ENCODE data around the gene BAG1.

BAG1 gene

DNA sequence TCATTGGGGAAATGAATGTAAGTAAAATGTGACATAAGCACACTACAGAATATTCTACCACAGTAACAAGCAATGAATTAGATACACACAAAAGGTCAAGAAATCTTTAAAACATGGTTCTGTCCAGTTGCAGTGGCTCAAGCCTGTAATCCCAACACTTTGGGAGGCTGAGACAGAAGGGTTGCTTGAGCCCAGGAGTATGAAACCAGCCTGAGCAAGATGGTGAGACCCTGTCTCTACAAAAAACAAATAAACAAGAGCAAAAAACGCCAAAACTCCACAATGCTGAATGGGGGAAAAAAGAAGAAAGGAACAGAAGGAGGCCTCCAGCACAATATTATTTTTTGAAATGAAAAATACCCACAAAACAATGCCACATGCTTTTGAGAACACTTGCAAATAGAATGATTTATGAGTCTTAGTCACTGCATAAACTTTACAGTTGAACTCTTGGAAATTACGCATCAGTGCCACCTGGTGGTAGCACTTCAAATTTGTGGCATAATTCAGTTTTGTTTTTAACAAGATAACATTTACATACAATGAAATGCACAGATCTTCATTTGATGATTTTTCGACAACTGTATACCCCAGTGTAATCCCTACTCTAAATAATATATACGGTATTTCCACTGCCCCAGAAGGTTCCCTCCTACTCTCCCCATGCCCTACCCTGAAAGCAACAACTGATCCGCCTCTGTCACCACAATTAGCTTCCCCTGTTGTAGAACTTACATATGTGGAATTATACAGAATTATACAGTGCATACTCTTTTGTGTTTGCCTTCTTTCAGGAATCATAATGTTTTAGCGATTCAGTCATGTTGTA, 39.0 kb downstream of the BAG1 start:
- H3K27ac ChIP-seq (ENCODE audit: low read length): no peak overlapping the region
- H3K9ac ChIP-seq (ENCODE audit: low read depth, low read length): no peak overlapping the region
- no peak overlapping the region for H3K4me3 ChIP-seq (ENCODE audit: low read length)
- H3K4me1 ChIP-seq (ENCODE audit: insufficient read depth, low read length): no peaks in the 10 kb centered on the region
- no peaks in the 10 kb centered on the region for H3K27me3 ChIP-seq (ENCODE audit: insufficient read depth, low read length)
- H3K36me3 ChIP-seq (ENCODE audit: insufficient read depth, low read depth, low read length): no peaks in the 10 kb centered on the region
- H3K9me3 ChIP-seq (ENCODE audit: insufficient read depth, low read depth, low read length): no peaks in the 10 kb centered on the region

DNA sequence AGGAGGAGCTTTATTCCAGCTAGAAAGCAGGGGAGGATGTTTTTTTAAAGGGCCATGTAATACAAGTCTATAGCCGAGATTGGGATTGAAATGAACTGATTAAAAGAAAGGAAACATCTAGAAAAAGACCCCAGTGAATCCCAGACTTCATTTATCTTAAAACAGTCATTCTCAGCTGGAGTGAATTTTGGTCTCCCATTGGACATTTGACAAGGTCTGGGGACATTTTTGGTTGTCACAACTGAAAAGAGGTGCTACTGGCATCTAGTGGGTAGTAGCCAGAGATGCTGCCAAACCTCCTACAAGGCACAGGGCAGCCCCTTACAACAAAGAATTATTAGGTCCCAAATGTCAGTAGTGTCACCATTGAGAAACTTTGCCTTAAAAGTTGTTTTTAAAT, 40.8 kb downstream of the BAG1 start:
- Histone ChIP-seq H3K4me3 (ENCODE audit: low read length) (no peak overlapping the region), H3K4me1 (ENCODE audit: insufficient read depth, low read length) (no peaks in the 10 kb centered on the region), H3K27me3 (ENCODE audit: insufficient read depth, low read length) (no peaks in the 10 kb centered on the region), H3K36me3 (ENCODE audit: insufficient read depth, low read depth, low read length) (no peaks in the 10 kb centered on the region), H3K9me3 (ENCODE audit: insufficient read depth, low read depth, low read length) (no peaks in the 10 kb centered on the region), H3K27ac (ENCODE audit: low read length) (no peak overlapping the region), H3K9ac (ENCODE audit: low read depth, low read length) (no peak overlapping the region)

DNA sequence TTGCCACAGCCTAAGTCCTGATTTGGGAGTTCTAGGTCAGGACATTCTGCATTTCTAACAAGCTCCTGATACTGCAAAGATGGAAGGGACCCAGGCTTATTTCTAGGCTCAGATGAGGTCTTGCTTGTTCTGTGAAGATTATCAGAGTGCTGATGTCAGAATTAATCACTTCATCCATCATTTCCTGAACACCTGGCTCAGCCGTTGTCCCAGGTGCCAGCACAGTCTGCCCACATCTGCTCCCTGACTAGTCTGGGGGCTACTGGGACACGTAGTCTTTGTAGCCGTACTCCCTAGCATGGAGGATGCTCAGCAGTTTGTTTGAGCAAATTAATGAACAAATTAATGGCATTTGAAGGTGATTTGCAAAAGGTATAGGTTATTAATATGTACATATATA, 42.5 kb downstream of the BAG1 start:
- Histone ChIP-seq H3K9ac (ENCODE audit: low read depth, low read length) (no peak overlapping the region), H3K27me3 (ENCODE audit: insufficient read depth, low read length) (no peaks in the 10 kb centered on the region), H3K36me3 (ENCODE audit: insufficient read depth, low read depth, low read length) (no peaks in the 10 kb centered on the region), H3K27ac (ENCODE audit: low read length) (no peak overlapping the region), H3K4me3 (ENCODE audit: low read length) (no peak overlapping the region), H3K4me1 (ENCODE audit: insufficient read depth, low read length) (no peaks in the 10 kb centered on the region), H3K9me3 (ENCODE audit: insufficient read depth, low read depth, low read length) (no peaks in the 10 kb centered on the region)

DNA sequence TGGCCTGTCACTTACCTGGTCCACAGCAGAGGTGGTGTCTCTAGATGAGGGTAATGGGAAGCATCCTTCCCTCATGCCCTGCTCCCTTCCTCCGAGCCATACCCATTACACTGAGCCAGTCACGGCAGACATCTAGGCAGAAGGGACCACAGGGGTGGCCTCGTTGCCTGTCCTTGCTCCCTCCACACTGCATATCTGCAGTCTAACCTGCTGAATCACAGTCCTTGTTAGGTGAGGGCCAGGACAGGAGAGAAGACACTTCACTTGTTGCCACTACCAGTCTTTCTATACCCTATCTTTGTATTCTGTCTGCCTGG, 43.0 kb downstream of the BAG1 start:
- Histone ChIP-seq H3K4me3 (ENCODE audit: low read length) (no peak overlapping the region), H3K27ac (ENCODE audit: low read length) (no peak overlapping the region), H3K4me1 (ENCODE audit: insufficient read depth, low read length) (no peaks in the 10 kb centered on the region), H3K9me3 (ENCODE audit: insufficient read depth, low read depth, low read length) (no peaks in the 10 kb centered on the region), H3K27me3 (ENCODE audit: insufficient read depth, low read length) (0 out of 2 replicates have a peak, but pooled peaks cover under 1% of the 10 kb centered on the region), H3K9ac (ENCODE audit: low read depth, low read length) (no peak overlapping the region), H3K36me3 (ENCODE audit: insufficient read depth, low read depth, low read length) (no peaks in the 10 kb centered on the region)

DNA sequence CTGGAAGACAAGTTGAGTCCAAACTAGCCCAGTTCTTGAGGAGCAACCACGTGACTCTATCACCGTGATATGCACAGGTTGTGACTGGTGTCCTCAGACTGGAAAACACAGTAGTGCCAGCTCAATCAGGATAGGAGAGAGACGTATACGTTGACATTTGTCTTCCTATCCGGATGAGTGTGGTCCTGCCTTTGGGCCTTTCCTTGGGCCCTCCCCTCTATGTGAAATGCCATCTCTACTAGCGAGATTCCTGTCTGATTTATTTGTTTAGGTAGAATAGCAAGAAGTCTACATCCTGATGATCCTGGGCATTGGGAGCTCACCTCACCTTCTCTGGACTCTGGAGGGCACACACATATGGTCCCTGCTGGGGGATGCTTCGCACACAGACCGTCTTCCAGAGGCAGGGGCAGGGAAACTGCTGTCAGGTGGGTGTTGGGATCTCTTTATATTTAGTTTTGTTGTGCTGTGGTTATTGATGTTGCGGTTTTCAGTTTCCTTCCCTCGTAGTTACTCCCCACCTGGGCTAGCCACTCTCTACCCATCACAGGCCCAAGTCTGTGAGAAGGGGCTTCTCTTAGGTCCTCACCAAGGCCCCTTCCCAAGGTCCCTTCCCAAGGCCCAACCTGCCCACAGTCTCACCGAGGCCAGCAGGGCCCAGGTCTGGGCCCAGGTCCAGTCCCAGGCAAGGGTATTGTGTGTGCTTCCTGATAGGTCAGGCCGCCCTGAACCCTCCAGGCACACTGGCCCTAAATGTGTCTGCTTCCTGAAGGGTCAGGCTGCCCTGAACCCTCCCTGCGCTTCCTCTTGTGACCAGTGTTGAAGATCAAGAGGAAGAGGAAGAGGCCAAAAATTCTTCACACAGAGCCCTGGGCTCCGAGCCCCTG, 43.6 kb downstream of the BAG1 start:
- H3K9me3 ChIP-seq (ENCODE audit: insufficient read depth, low read depth, low read length): no peaks in the 10 kb centered on the region
- peaks cover 5% of the 10 kb centered on the region; the same call in 1 of the 2 replicates for H3K27me3 ChIP-seq (ENCODE audit: insufficient read depth, low read length)
- H3K27ac ChIP-seq (ENCODE audit: low read length): no peak overlapping the region
- no peak overlapping the region for H3K4me3 ChIP-seq (ENCODE audit: low read length)
- no peaks in the 10 kb centered on the region for H3K4me1 ChIP-seq (ENCODE audit: insufficient read depth, low read length)
- H3K36me3 ChIP-seq (ENCODE audit: insufficient read depth, low read depth, low read length): no peaks in the 10 kb centered on the region
- H3K9ac ChIP-seq (ENCODE audit: low read depth, low read length): no peak overlapping the region

DNA sequence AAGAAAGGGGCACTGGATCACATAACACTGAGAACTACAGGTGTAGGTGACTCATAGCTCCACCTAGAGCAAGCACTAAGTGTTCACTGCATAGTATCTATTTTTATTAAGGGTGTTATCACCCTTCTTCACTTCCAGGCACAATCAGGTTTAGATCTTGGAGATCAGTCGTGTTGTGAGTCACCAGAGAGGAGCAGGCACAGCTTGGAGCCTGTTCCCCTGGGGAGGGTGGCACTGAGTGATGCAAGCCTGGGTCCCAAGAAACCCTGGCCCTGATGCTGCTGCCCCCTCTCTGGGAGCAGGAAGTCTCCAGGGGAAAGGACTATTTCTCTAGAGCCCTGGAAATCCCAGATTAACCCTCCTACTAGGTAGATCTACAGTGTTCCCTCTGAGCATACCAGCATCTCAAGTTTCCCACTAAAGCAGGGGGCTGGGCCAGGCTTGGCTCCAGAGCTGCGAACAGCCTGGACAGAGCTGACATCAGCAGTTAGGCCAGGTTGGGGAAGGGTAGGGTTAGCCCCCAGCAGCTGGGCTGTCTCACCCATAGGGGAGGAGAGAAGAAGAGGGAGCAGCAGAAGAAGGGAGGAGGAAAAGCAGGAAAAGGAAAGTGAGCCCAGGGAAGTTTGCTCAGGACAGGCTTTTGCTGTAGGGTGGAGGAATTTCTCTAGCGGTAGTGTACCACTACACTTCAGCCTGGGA, 52.7 kb downstream of the BAG1 start:
- Histone ChIP-seq H3K27me3 (ENCODE audit: insufficient read depth, low read length) (peaks cover 5% of the 10 kb centered on the region; the same call in 1 of the 2 replicates), H3K36me3 (ENCODE audit: insufficient read depth, low read depth, low read length) (no peaks in the 10 kb centered on the region), H3K9me3 (ENCODE audit: insufficient read depth, low read depth, low read length) (no peaks in the 10 kb centered on the region), H3K4me1 (ENCODE audit: insufficient read depth, low read length) (no peaks in the 10 kb centered on the region), H3K4me3 (ENCODE audit: low read length) (no peak overlapping the region), H3K9ac (ENCODE audit: low read depth, low read length) (no peak overlapping the region), H3K27ac (ENCODE audit: low read length) (no peak overlapping the region)

DNA sequence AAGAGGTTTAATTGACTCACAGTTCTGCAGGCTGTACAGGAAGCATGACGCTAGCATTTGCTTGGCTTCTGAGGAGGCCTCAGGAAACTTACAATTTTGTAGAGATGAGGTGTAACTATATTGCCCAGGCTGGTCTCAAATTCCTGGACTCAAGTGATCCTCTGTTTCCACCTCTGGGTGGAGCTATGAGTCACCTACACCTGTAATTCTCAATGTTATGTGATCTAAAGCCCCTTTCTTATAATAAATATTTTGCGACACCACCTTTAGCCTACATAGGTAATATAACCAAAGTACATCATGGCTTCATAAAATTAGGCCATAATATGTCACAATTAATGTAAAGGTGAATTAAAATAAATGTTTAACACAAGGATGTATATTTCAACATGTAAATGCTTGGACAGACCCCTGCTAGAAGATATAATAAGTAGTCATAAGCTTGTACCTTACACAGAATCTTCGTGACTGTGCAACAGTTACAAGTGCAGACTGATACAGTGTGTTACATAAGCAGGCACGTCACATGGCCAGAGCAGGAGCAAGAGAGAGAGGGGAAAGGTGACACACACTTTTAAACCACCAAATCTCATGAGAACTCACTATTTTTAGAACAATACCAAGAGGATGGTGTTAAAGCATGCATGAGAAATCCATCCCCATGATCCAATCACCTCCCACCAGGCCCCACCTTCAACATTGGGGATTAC, 54.3 kb downstream of the BAG1 start:
- Histone ChIP-seq H3K36me3 (ENCODE audit: insufficient read depth, low read depth, low read length) (no peaks in the 10 kb centered on the region), H3K4me1 (ENCODE audit: insufficient read depth, low read length) (no peaks in the 10 kb centered on the region), H3K4me3 (ENCODE audit: low read length) (no peak overlapping the region), H3K27me3 (ENCODE audit: insufficient read depth, low read length) (no peaks in the 10 kb centered on the region), H3K9me3 (ENCODE audit: insufficient read depth, low read depth, low read length) (no peaks in the 10 kb centered on the region), H3K27ac (ENCODE audit: low read length) (no peak overlapping the region), H3K9ac (ENCODE audit: low read depth, low read length) (no peak overlapping the region)

DNA sequence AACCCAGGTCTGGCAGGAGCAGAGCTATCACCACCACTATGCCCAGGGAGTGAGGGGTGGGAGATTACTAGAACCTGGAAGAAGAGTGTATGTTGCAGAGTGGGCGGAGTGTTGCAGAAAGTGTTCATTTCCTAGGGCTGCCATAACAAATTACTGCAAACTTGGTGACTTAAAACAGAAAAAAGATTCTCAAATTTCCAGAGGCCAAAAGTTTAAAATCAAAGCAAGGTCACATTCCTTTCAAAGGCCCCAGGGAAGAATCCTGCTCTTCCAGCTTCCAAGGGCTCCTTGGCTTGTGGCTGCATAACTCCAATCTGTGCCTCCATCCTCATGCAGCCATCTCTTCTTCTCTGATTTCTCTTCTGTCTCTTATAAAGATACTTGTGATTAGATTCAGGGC, 55.1 kb downstream of the BAG1 start:
- Histone ChIP-seq H3K27me3 (ENCODE audit: insufficient read depth, low read length) (no peaks in the 10 kb centered on the region), H3K27ac (ENCODE audit: low read length) (no peak overlapping the region), H3K4me3 (ENCODE audit: low read length) (no peak overlapping the region), H3K9me3 (ENCODE audit: insufficient read depth, low read depth, low read length) (no peaks in the 10 kb centered on the region), H3K36me3 (ENCODE audit: insufficient read depth, low read depth, low read length) (no peaks in the 10 kb centered on the region), H3K9ac (ENCODE audit: low read depth, low read length) (no peak overlapping the region), H3K4me1 (ENCODE audit: insufficient read depth, low read length) (no peaks in the 10 kb centered on the region)

DNA sequence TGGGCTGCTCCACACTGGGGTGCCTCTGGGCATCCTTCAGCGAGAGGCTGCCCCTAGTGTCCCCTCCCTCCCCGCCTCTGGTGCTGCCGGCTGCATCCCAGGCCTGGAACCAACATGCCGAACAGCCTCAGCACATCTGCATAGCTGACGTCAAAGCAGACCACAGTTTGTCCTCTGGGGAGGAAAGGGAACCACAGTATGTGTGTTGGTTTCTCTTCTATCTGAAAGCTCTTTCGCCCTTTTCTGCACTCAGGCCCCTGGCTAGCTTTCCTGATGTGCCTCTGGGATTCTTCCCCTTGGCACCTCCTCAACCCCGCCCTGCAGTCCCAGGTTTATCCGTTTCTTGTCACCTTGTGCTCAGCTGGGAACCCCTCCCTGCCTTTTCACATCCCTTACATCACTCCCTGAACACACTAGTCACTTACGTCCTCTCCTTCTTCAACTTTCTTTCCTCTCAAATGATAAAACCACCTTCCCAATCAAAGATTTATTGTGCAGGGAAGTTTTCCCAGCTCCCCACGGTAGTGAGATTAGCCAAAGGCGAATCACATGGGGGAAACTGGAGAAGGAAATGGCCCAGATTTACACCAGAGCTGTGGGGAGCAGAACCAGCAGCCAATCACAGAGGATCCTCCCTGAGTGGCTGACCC, 61.8 kb downstream of the BAG1 start:
- Histone ChIP-seq H3K27ac (ENCODE audit: low read length) (no peak overlapping the region), H3K9me3 (ENCODE audit: insufficient read depth, low read depth, low read length) (no peaks in the 10 kb centered on the region), H3K4me3 (ENCODE audit: low read length) (no peak overlapping the region), H3K27me3 (ENCODE audit: insufficient read depth, low read length) (no peaks in the 10 kb centered on the region; the same call in 1 of the 2 replicates), H3K4me1 (ENCODE audit: insufficient read depth, low read length) (no peaks in the 10 kb centered on the region), H3K9ac (ENCODE audit: low read depth, low read length) (no peak overlapping the region), H3K36me3 (ENCODE audit: insufficient read depth, low read depth, low read length) (no peaks in the 10 kb centered on the region)
